T-helper 2 cell (primary cell): Measurements from ENCODE around the gene ZNF365.
"Not testable (repeated sequence)": the region's sequence is repeated elsewhere in the genome, so short reads cannot be mapped to it uniquely, and the experiment has no call there.

Experiments used
- DNase-seq, 5 experiments: peaks; one replicate each; pipeline versions ENCODE4 v3.0.0 to v3.0.0-alpha.2; 2012 to 2022
- total RNA-seq, 2 donors: gene quantifications; one replicate each; lab custom pipeline; 2026; lab: John Stamatoyannopoulos, UW

Gene ZNF365
- total RNA-seq, result 15.0 to 18.2 reads per million in 2 donors

- peak; percentile 33 to 80 (median 44) for DNase-seq
These were observed at the start of gene ZNF365 for GRCh38 chr10:62373995-62374861. TSS of gene ZNF365 (plus strand) at chr10:62374369. CDS start at chr10:62376194, 1,825 bp downstream.

GRCh38 chr10:62326176-62326575, 48.0 kb upstream of the ZNF365 start:
- no peak for DNase-seq

- DNase-seq, result no peak
These were observed 46.3 kb upstream of the ZNF365 start for GRCh38 chr10:62327885-62328284.

GRCh38 chr10:62330213-62330612, 44.0 kb upstream of the ZNF365 start:
- no peak for DNase-seq

GRCh38 chr10:62332406-62332805, 41.8 kb upstream of the ZNF365 start:
- no peak for DNase-seq

GRCh38 chr10:62333135-62333889, 40.9 kb upstream of the ZNF365 start:
- DNase-seq, result no peak

GRCh38 chr10:62333988-62334682, 40.0 kb upstream of the ZNF365 start:
- DNase-seq, result no peak

- DNase-seq, result no peak
These were observed 38.8 kb upstream of the ZNF365 start for GRCh38 chr10:62335326-62335725.

- DNase-seq, result no peak
These were observed 37.8 kb upstream of the ZNF365 start for GRCh38 chr10:62336404-62336803.

- DNase-seq, result no peak
These were observed 32.8 kb upstream of the ZNF365 start for GRCh38 chr10:62341419-62341818.

- DNase-seq, result no peak
These were observed 31.2 kb upstream of the ZNF365 start for GRCh38 chr10:62343000-62343399.

GRCh38 chr10:62348029-62348428, 26.1 kb upstream of the ZNF365 start:
- DNase-seq, result no peak

GRCh38 chr10:62352356-62352970, 21.7 kb upstream of the ZNF365 start:
- DNase-seq, result peak in 1 of 5 experiments; percentile 17

GRCh38 chr10:62354916-62355315, 19.3 kb upstream of the ZNF365 start:
- no peak for DNase-seq

GRCh38 chr10:62356447-62356846, 17.7 kb upstream of the ZNF365 start:
- DNase-seq, result no peak

- DNase-seq, result not testable (repeated sequence)
These were observed 16.0 kb upstream of the ZNF365 start for GRCh38 chr10:62358151-62358550.

- no peak for DNase-seq
These were observed 552 bp upstream of the ZNF365 start for GRCh38 chr10:62373639-62373994.

GRCh38 chr10:62374862-62375710, 917 bp downstream of the ZNF365 start:
- DNase-seq, result peak in 1 of 5 experiments; percentile 52

- DNase-seq, result no peak
These were observed 2.2 kb downstream of the ZNF365 start for GRCh38 chr10:62376071-62377025.

GRCh38 chr10:62377026-62377415, 2.9 kb downstream of the ZNF365 start:
- no peak for DNase-seq

GRCh38 chr10:62377966-62378365, 3.8 kb downstream of the ZNF365 start:
- DNase-seq, result no peak
